ENCODE data around the gene CENPC. TPM values are rescaled to one million over a fixed set of nuclear protein-coding genes. Genes with fewer than 3 reads are reported as not detected.
A peak's percentile ranks its signal among the peaks of the same experiment; 100 is the strongest.

The CENPC gene
- total and polyA plus RNA-seq, 2 of the 4 experiments (the other 2 are of a cell fraction) = 4.2 to 6.6 TPM

DNA sequence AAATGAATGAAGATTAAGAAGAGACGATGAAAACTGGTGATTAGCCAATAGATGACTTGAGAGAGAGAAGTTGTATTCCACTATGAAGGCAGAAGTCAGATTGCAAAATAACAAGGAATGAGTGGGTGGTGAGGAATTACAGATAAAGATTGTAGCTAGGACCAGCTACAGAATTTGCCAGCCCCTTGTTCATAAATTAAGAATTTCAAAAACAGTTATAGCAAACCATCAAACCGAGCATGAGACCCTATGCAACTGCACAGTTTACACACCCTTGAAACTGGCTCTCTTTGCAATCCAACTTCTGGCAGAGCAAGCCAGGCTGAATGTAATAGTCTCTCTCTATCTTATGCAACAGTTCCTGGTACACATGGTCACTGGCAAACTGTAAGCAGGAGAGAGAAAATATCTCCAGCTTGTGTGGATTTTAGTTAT is 48.5 kb upstream of the CENPC start:
- BruUV-seq (replicated peaks) = no TSS peak
- in situ Hi-C loops (cut with MboI; ENCODE audit: low sequenced_read_pairs) = no loop called here
- Histone ChIP-seq H3K36me3 (ENCODE audit: control insufficient read depth, insufficient read depth, low read length) (no peaks in the 10 kb centered on the region), H2BK20ac (ENCODE audit: low read depth, low read length) (no peak overlapping the region), H3K79me1 (ENCODE audit: low read depth in 1 of 2, low read length in 2 of 2) (no peaks in the 10 kb centered on the region), H3K4me2 (ENCODE audit: low read depth, low read length) (no peak overlapping the region), H2AK5ac (ENCODE audit: low read depth, low read length) (no peak overlapping the region), H3K4ac (ENCODE audit: low read depth, low read length) (no peak overlapping the region), H4K5ac (ENCODE audit: low read depth, low read length) (no peak overlapping the region), H3K27ac (ENCODE audit: insufficient read depth, low read length) (no peak overlapping the region), H2BK120ac (ENCODE audit: low read depth, low read length) (no peak overlapping the region), H4K8ac (ENCODE audit: low read depth in 2 of 2, low read length in 2 of 2) (no peak overlapping the region), H3K9me1 (ENCODE audit: insufficient read depth, low read length) (no peaks in the 10 kb centered on the region), H4K91ac (ENCODE audit: insufficient read depth, low read depth, low read length) (no peak overlapping the region), H3K4me3 (ENCODE audit: insufficient read depth, low read depth, low read length) (no peak overlapping the region), H3K56ac (ENCODE audit: extremely low read depth, insufficient read depth, low read length) (no peak overlapping the region), H3K23ac (ENCODE audit: low read depth, low read length) (no peak overlapping the region), H4K20me1 (ENCODE audit: insufficient read depth, low read length) (no peaks in the 10 kb centered on the region), H2AK9ac (replicated peaks; ENCODE audit: low read depth, low read length, poor library complexity) (no peak overlapping the region), H3K18ac (ENCODE audit: low read depth, low read length) (no peak overlapping the region), H2BK5ac (ENCODE audit: low read depth, low read length, poor library complexity, severe bottlenecking) (no peak overlapping the region), H3K9me3 (ENCODE audit: control insufficient read depth, insufficient read depth, low read length) (no peaks in the 10 kb centered on the region), H3K27me3 (ENCODE audit: control insufficient read depth, insufficient read depth, low read length) (no peaks in the 10 kb centered on the region), H2BK15ac (ENCODE audit: low read depth, low read length) (no peak overlapping the region), H3K14ac (replicated peaks; ENCODE audit: low read depth, low read length) (no peak overlapping the region), H3K4me1 (ENCODE audit: control insufficient read depth, insufficient read depth, low read length) (no peaks in the 10 kb centered on the region), H3K9ac (ENCODE audit: low read depth, low read length) (no peak overlapping the region), H2AFZ (replicated peaks; ENCODE audit: low read length, poor library complexity) (no peak overlapping the region)
- POLR2A ChIA-PET (ENCODE audit: unreplicated experiment) = no interaction called here
- ATAC-seq (ENCODE audit: low read depth) (peak; percentile 62), DNase-seq (peak; percentile 25)
- CTCF ChIA-PET = no interaction called here
- dilution Hi-C loops (cut with HindIII; ENCODE audit: low sequenced_read_pairs, unreplicated experiment) = no loop called here
- WGBS, 2 experiments (ENCODE audit: extremely low coverage in 2 of 2, insufficient read length in 1 of 2) = no CpG with 5 or more reads among the region's 2 CpGs
- intact Hi-C loops (cut with micrococcal nuclease) = no loop called here
- TF ChIP-seq CEBPB (IDR thresholded peaks at IDR 0.05; ENCODE audit: low read depth, low read length) (peak; percentile 58; the same call in 1 of the 2 replicates), MXI1 (IDR thresholded peaks at IDR 0.05; ENCODE audit: borderline replicate concordance, low read depth, low read length) (no peak)
